Hepatocyte (in vitro differentiated cells): ENCODE results near the gene RRAGC.

ENCODE experiments used
- CTCF ChIP-seq: fragments of 200-600 bp; sonication (generic); IDR thresholded peaks from 2 replicates; pipeline ENCODE4 v1.5.1; 2016; ENCODE audit warnings: antibody characterized with exemption, mild to moderate bottlenecking; ENCODE audit not compliant: poor library complexity
- EZH2 ChIP-seq: fragments of 200-600 bp; sonication (generic); IDR thresholded peaks from 2 replicates; pipeline ENCODE4 v1.6.1; 2016; ENCODE audit warnings: antibody characterized with exemption, mild to moderate bottlenecking, borderline replicate concordance
- EZH2phosphoT487 ChIP-seq: fragments of 200-600 bp; sonication (generic); IDR thresholded peaks from one replicate; pipeline ENCODE4 v1.6.1; 2018; ENCODE audit warnings: antibody characterized with exemption, mild to moderate bottlenecking, low read depth, moderate library complexity; ENCODE audit not compliant: unreplicated experiment, severe bottlenecking

- TF ChIP-seq CTCF: no peak
- no peak for TF ChIP-seq EZH2
- TF ChIP-seq EZH2phosphoT487: no peak
Observed at GRCh38 chr1:38885092-38885491, 25.5 kb upstream of the RRAGC start.
